ENCODE measurements around the gene APBA2.

The APBA2 gene

DNA sequence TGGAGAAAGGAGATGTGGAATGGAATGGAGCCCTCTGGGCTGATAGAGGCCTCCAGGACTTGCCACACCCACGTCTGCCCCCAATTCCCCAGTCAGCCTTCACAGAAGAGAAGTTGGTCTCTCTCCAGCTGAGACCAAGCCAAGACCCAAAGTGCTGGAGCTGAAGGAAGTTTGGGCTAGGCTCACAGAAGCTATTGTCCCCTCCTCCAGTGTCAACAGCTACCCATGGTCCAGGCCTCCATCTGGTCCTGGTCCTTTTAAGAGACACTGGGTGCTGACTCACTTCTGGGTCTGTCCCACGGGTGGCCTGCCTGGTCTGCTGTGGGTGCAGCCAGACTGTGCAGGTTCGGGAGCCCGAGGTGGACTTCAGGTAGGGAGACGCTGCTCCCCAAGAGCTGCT lies 179.8 kb downstream of the APBA2 start:
- peaks cover 14% of the 10 kb centered on the region for H3K4me1 ChIP-seq
- H3K27me3 ChIP-seq: no peaks in the 10 kb centered on the region
- TF ChIP-seq, protein P1, sequence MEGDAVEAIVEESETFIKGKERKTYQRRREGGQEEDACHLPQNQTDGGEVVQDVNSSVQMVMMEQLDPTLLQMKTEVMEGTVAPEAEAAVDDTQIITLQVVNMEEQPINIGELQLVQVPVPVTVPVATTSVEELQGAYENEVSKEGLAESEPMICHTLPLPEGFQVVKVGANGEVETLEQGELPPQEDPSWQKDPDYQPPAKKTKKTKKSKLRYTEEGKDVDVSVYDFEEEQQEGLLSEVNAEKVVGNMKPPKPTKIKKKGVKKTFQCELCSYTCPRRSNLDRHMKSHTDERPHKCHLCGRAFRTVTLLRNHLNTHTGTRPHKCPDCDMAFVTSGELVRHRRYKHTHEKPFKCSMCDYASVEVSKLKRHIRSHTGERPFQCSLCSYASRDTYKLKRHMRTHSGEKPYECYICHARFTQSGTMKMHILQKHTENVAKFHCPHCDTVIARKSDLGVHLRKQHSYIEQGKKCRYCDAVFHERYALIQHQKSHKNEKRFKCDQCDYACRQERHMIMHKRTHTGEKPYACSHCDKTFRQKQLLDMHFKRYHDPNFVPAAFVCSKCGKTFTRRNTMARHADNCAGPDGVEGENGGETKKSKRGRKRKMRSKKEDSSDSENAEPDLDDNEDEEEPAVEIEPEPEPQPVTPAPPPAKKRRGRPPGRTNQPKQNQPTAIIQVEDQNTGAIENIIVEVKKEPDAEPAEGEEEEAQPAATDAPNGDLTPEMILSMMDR (IDR thresholded peaks at IDR 0.05; ENCODE audit: low read depth, low read length): no peak
- no peaks in the 10 kb centered on the region for H3K36me3 ChIP-seq
- peaks cover 2% of the 10 kb centered on the region; the same call in 1 of the 2 replicates for H3K9me3 ChIP-seq
- DNase-seq: no peak
- no peak overlapping the region for H3K4me3 ChIP-seq (ENCODE audit: low read depth, low read length)

DNA sequence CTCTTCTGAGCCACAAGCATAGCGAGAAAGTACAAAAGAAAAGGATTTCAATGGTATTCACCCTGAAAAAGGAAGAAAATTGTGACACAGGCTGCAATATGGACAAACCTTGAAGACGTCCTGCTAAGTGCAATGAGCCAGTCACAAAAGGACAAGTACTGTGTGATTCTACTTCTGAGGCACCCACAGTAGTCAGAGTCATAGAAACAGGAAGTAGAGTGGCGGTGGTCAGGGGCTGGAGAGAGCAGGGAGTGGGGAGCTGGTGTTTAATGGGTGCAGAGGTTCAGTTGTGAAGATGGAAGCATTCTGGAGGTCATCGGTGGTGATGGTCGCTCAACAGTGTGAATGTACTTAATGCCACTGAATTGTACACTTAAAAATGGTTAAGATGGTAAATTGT lies 180.5 kb downstream of the APBA2 start:
- Histone ChIP-seq H3K9me3 (peaks cover 2% of the 10 kb centered on the region; the same call in 1 of the 2 replicates), H3K4me3 (ENCODE audit: low read depth, low read length) (no peak overlapping the region), H3K27me3 (no peaks in the 10 kb centered on the region), H3K36me3 (no peaks in the 10 kb centered on the region), H3K4me1 (peaks cover 19% of the 10 kb centered on the region)
- DNase-seq: no peak
- TF ChIP-seq, protein P1 (IDR thresholded peaks at IDR 0.05; ENCODE audit: low read depth, low read length): no peak

DNA sequence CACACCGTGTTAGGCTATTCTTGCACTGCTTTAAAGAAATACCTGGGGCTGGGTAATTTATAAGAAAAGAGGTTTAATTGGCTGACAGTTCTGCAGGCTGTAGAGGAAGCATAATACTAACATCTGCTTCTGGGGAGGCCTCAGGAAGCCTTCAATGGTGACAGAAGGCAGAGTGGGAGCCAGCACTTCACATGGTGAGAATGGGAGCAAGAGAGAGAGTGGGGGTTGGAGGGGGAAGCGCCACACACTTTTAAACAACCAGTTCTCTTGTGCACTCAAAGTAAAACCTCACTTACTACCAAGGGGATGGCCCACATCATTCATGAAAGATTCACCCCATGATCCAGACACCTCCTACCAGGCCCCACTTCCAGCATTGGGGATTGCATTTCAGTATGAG lies 181.1 kb downstream of the APBA2 start:
- Histone ChIP-seq H3K9me3 (peaks cover 2% of the 10 kb centered on the region; the same call in 1 of the 2 replicates), H3K27me3 (no peaks in the 10 kb centered on the region), H3K4me3 (ENCODE audit: low read depth, low read length) (no peak overlapping the region), H3K36me3 (no peaks in the 10 kb centered on the region), H3K4me1 (peaks cover 22% of the 10 kb centered on the region)
- TF ChIP-seq, protein P1 (IDR thresholded peaks at IDR 0.05; ENCODE audit: low read depth, low read length): no peak
- DNase-seq: no peak

DNA sequence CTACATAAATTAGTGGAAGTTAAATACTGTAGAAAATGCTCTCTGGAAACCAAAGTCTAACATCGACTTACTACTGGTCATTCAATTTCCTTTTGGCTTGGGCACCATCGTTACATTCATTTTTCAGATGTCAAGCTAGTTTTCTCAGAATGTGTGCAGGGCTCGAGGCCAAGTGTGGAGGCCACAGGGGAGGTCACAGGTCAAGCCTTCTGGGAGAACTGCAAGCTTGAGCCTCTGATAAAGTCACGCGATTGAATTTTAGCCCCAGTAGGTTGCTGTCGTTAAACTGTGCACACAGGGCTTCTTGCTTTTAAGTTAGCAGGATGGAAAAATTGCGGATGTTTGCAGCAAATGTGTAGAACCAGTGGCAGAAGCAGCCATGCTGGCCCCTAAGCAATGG lies 182.2 kb downstream of the APBA2 start:
- Histone ChIP-seq H3K9me3 (peaks cover 2% of the 10 kb centered on the region; the same call in 1 of the 2 replicates), H3K4me1 (peaks cover 24% of the 10 kb centered on the region), H3K4me3 (ENCODE audit: low read depth, low read length) (no peak overlapping the region), H3K27me3 (no peaks in the 10 kb centered on the region), H3K36me3 (no peaks in the 10 kb centered on the region)
- no peak for DNase-seq
- TF ChIP-seq, protein P1 (IDR thresholded peaks at IDR 0.05; ENCODE audit: low read depth, low read length): no peak

DNA sequence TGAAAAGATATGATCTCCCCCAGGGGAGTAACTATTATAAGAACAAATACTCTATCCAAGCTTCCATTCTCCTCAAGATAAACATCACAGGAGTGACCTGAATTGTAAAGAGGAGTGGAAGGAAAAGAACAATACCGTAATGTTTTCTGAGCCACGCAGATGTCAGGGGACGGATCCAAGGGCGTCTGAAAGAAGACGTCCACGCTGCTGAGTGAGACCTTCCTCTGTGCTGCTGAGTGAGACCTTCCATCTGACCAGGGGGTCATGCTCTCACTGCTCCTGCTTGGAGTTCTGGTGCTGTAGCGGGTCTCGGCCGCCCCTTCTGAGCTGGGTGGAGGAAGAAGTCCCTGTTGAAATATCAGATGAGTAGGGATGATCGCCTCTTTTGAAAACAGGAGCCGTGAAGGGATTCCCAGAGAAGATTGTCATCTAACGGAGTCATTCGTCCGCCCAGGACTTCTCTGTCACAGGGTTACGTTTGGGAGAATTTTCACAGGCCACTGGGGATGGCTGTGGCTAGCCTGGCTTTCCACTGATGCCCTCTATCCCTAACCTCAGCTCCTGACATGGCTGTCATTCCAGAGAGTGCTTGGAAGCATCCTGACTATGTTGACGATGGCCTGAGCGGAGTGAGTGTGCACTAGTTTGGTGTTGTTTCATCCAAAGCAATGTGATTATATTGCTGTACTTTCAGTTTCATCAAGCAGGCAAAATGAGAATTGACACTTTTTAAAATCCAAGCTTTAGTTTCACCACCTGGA lies 184.9 kb downstream of the APBA2 start:
- DNase-seq: peak; percentile 27
- peaks cover 2% of the 10 kb centered on the region; the same call in 1 of the 2 replicates for H3K9me3 ChIP-seq
- H3K4me3 ChIP-seq (ENCODE audit: low read depth, low read length): peak overlapping the region; percentile 39
- H3K27me3 ChIP-seq: no peaks in the 10 kb centered on the region
- TF ChIP-seq, protein P1 (IDR thresholded peaks at IDR 0.05; ENCODE audit: low read depth, low read length): no peak
- no peaks in the 10 kb centered on the region for H3K36me3 ChIP-seq
- peaks cover 24% of the 10 kb centered on the region for H3K4me1 ChIP-seq

DNA sequence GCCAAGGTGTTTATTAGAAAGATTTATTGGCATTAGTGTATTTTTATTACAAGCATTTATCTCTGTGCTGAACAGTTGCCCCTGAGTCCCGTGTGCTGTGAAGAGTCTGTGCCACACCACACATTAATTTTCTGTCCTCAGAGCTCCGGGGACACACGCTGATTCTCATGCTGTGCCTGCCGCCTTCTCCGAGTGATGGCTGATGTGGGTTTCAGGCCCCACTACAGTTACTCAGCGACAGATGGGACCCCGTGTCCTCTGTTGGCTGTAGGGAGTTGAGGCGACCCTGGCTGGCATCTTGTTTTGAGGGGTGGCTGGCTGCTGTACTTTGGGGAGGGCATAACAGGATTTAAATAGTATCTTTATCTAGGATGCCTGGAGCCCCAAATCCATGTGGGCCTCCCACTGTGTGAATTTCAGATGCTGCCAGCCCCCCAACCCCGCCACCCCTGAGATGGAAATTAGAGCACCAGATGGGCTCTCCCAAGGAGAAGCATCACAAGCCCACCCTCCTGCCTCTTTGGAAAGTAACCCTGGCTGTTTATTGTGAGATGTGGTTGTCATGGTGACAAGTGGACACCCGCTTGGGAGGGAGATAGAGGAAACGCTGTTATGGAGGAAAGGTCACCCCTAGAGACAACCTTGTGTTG lies 185.6 kb downstream of the APBA2 start:
- no peak for DNase-seq
- no peaks in the 10 kb centered on the region for H3K27me3 ChIP-seq
- H3K4me1 ChIP-seq: peaks cover 24% of the 10 kb centered on the region
- H3K9me3 ChIP-seq: peaks cover 2% of the 10 kb centered on the region; the same call in 1 of the 2 replicates
- no peaks in the 10 kb centered on the region for H3K36me3 ChIP-seq
- TF ChIP-seq, protein P1 (IDR thresholded peaks at IDR 0.05; ENCODE audit: low read depth, low read length): no peak
- no peak overlapping the region for H3K4me3 ChIP-seq (ENCODE audit: low read depth, low read length)

Measured in BE2C (cell line).